ENCODE data around the gene FRAT1.

FRAT1 gene

DNA sequence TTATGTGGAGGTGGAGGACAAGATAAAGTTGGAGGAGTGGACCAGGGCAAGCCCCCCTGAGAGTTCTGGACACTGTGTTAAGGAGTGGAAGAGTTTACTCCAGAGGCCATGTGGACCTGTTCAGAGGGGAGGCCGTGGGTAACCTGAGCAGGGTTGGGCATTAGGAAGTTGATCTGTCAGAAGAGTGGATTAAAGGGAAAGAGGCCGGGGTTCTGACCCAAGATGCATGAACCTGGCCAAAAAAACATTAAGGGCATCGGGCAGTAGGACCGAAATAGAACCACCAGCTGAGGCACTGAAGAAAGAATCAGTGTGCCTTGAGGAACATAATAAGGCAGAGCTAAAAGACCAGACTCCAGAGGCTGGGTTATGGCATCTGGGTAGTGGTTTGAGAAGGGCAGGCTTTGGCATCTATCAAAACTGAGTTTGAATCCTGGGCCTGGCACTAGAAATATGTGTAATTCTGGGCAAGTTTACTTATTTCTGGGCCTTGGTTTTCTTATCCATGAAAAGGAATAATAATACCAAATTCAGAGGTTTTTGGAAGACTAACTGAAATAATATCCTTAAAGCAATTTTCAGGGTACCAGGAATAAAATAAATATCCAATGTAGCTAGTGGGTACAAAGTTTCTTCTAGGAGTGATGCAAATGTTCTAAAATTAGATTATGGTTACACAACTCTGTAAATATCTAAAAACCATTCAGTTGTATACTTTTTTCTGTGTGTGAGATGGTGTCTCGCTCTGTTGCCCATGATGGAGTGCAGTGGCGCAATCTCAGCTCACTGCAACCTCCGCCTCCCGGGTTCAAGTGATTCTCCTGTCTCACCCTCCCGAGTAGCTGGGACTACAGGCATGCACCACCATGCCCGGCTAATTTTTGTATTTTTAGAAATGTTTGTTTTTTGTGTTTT, 10.9 kb upstream of the FRAT1 start:
- DNase-seq (ENCODE audit: low spot score) = no peak

- DNase-seq (ENCODE audit: low spot score) = no peak
Observed at GRCh38 chr10:97311111-97311626, 7.9 kb upstream of the FRAT1 start.

DNA sequence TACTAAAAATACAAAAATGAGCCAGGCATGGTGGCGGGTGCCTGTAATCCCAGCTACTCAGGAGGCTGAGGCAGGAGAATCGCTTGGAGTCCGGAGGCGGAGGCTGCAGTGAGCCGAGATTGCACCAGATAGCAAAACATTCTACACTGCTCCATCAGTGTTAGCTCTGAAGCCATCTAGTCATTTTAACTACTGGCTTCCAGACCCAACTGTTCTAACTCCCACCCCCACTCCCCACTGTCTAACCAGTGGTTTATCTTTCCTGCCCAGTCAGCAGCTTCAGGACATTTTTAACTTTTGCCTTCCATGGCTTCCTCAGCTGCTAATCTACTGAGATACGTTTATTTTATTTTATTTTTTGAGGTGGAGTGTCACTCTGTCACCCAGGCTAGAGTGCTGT, 6.2 kb upstream of the FRAT1 start:
- DNase-seq (ENCODE audit: low spot score) = no peak

- no peak for DNase-seq (ENCODE audit: low spot score)
Observed at GRCh38 chr10:97314671-97315070, 4.4 kb upstream of the FRAT1 start.

DNA sequence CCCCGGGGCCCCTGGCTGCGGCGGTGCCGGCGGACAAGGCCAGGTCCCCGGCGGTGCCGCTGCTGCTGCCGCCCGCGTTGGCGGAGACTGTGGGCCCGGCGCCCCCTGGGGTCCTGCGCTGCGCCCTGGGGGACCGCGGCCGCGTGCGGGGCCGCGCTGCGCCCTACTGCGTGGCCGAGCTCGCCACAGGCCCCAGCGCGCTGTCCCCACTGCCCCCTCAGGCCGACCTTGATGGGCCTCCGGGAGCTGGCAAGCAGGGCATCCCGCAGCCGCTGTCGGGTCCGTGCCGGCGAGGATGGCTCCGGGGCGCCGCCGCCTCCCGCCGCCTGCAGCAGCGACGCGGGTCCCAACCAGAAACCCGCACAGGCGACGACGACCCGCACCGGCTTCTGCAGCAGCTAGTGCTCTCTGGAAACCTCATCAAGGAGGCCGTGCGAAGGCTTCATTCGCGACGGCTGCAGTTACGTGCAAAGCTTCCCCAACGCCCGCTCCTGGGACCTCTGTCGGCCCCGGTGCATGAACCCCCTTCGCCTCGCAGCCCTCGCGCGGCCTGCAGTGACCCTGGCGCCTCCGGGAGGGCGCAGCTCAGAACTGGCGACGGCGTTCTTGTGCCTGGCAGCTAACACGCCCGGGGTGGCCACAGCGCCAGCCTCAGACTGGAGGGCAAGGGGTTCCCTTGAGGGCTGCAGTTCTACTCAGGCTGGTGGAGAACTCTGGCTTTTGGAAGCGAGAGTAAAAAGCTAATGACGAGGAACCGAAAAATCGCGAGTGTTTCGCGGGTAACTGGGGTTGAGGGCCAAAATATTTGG, 804 bp downstream of the FRAT1 start:
- DNase-seq (ENCODE audit: low spot score) = peak; percentile 45

DNA sequence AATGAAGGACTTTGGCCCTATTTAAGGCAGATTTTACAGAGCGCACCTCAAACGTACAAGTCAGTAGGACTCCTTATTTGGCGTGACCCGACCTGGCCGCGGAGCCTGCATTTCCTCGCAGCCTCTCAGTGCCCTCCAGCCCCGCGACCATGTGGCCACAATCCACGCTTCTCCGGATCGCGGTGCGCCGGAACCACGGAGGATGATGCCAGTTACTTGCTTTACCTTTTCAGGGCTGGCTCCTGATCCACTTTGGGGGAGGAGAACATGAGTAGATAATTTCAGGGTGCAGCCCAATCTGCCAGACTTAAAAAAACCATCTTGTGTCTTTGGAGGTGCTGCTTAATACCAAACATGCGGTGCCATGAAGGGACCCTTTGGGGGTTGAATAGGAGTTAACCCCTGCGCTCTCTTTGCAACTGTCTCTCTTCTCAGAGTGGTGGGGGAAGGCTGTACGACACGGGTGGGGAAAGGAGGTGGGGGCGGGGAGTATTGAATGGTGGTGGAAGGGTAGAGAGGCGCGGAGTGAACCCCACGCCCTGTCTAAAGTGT, 1.5 kb downstream of the FRAT1 start:
- peak; percentile 15 for DNase-seq (ENCODE audit: low spot score)

DNA sequence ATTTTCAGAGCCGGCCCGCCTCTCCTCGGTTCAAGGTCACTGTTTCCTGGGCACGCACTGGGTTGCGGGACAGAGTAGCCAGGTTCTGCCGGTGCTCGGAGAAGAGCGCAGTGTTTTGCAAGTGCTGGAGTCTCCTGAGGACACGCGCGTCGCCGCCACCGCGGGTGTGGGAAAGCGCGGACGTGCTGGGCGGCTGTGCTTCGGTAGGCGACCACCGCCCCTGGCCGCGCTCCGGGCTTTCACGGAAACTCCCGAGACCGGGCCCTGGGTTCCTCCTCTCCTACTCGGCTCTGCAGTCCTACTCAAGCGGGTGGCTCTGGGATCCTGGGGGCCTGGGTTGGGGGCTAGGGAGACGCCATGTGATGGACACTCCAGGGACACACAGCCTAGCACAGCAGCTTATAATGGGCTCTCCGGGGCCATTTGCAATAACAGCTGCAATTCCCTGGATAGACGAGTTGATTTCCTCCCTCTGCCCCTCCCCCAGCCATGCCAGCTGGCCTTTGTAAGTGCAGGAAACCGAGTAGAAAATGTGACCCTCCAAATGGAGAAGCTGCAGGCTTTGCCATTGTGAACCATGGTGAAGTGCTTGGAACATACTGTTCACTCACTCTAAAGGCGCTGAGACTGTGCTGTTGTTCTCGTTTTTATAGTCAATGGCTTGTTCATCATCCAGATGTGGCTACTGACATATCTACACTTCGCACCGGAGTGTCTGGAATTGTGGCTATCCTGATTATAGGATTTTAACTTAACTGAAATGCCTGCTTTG, 2.1 kb downstream of the FRAT1 start:
- DNase-seq (ENCODE audit: low spot score) = no peak

DNA sequence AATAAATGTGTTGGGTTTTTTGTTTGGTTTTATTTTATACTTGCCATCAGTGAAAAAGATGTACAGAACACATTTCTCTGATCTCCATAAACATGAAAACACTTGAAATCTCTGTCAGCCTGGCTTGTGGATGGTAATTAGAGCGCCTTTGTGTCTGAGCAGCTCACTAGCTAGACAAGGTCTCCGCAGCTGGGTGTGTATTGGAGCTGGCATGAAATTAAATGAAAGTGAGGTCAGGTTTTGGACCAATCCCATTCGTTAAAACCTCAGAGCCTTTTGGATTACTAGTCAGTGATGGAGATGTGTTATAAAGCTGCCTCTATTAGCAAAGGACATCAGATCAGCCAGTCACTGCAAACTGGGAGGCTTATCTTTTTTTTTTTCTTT, 2.7 kb downstream of the FRAT1 start:
- DNase-seq (ENCODE audit: low spot score) = no peak

DNA sequence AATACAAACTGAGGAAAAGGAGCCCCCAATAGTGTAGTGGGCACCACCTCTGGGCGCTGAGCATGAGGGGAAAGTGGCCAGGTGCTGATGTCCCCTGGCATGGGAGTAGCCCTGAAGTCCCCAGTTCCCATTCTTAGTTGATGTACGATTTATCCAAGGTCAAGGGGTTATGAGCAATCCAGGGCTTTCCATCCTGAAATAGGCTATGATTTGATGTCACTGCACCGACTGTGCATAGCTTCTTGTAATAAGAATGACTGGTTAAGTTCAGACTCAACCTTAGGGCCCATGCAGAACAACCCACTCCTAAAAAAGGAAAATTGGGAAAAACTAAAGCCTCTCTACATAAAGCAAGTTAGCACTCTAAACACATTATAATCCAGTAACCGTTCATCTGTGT, 4.4 kb downstream of the FRAT1 start:
- no peak for DNase-seq (ENCODE audit: low spot score)

- DNase-seq (ENCODE audit: low spot score) = no peak
Observed at GRCh38 chr10:97325754-97326153, 6.7 kb downstream of the FRAT1 start.

GRCh38 chr10:97327348-97328294, 8.6 kb downstream of the FRAT1 start:
- DNase-seq (ENCODE audit: low spot score) = no peak

DNA sequence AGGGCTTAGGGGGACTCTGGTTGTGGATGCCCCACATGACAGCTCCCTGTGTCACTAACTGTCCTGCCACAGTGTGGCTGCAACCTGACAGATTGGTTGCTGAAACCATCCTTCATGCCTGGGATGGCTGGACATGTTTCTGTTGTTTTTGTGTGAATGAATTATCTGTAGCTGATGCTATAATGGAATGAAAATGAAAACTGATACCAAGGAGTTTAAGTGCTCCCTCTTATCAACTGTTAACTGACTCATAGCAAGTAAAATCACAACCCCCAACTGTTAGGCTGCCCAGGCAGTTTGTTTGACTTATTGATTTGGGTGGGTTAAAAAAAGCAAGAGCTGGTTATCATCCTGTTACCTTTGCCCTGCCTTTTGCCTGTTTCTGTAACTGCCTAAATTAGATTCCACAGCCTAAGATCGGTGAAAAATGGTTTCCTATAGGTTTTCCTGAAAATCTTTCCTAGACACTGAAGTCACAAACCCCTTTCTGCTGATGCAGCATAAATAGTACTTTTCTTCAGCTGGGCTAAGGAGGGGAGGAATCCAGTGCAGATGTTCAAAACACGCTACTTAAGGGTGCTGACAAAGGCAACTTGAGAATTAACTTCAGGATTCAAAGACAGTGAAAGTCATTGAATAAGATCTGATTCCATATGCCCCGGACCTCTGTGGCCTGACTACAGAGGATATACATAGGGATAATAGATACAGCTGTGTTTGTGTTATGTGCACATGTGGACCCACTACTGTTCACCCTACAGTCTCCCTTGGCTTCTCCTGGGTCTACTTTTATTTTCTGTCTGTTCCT, 9.8 kb downstream of the FRAT1 start:
- DNase-seq (ENCODE audit: low spot score) = no peak

DNA sequence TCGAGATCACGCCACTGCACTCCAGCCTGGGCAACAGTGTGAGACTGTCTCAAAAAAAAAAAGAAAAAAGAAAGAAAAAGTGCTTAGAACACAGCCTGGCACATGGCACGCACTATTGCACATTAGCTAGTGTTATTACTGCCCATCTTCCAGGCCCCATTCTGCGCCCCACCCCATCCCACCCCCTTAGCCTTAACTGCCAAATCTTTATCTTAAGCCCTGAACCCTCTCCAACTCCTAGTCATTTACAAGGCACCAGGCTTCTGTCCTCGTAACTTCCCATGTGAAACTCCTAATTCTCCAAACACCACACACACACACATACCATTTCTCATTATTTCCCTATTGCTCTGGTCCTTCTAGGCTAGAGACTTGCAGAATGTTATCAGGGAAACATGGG, 10.7 kb downstream of the FRAT1 start:
- DNase-seq (ENCODE audit: low spot score) = no peak

GRCh38 chr10:97331153-97331703, 12.2 kb downstream of the FRAT1 start:
- DNase-seq (ENCODE audit: low spot score) = no peak

DNA sequence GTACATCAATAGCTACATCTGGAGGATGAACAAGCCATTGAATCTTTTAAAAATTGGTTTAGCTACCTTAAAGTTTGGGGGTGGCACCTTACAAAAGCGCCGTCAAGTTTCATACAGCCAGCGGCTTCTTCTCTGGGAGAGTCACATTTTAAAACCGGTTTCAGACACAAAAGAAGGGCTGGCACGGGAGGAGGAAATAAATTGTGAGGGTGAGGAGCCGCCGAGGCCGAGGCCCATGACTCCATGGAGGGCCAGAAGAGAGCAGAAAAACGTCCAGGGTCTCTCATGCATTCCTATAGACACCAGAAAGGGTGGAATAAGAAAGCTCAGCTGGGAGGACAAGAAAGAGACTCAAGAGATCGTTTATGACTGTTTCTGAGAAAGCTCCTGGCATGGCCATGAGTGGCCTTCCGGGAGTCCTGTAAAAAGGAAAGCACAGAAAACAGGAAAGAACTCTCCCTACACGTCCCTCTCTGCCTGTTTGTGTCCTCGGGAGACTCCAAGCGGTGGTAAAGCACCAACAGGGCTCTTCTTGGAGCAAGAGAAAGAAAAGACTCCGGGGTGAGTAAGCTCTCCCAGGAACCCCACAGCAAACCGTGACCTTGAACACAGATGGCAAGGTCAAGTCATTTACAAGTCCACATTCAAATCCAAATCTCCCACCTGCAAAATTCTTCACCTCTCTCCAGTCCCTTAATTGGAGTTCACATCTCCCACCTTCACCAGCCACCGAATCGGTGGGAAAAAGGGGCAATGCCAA, 13.7 kb downstream of the FRAT1 start:
- DNase-seq (ENCODE audit: low spot score) = no peak

- DNase-seq (ENCODE audit: low spot score) = no peak
Observed at GRCh38 chr10:97333351-97333600, 14.2 kb downstream of the FRAT1 start.

GRCh38 chr10:97333601-97334369, 14.7 kb downstream of the FRAT1 start:
- DNase-seq (ENCODE audit: low spot score) = no peak
